HepG2 (cell line): ENCODE data around the gene KBTBD3. TPM values are rescaled to one million over a fixed set of nuclear protein-coding genes. Genes with fewer than 3 reads are reported as not detected.

ENCODE experiments used
- ATAC-seq: fragments of 200-7000 bp; cut with Tn5 transposase; 3 replicates; pipeline ENCODE4 v1.9.1; 2020; ENCODE audit warnings: mild to moderate bottlenecking, moderate library complexity
- BruUV-seq: library from RNA; stranded (reverse); fragments of 400-500 nt; replicated peaks from 2 replicates; lab custom pipeline; 2021; lab: Mats Ljungman, UMichigan
- CTCF ChIA-PET: fragments of 300-600 bp; formaldehyde crosslinking; extraction: SDS; loops from one replicate; lab custom pipeline; 2021; ENCODE audit warnings: low total read pairs, inconsistent platforms, low intra/inter-chr PET ratio; lab: Yijun Ruan, JAX
- POLR2A ChIA-PET: fragments of 350-600 bp; sonication (Branson Sonifier 250); formaldehyde crosslinking; loops from one replicate; lab custom pipeline; 2020; ENCODE audit warnings: antibody characterized with exemption, inconsistent platforms; lab: Yijun Ruan, JAX
- DNase-seq: peaks from one replicate; pipeline ENCODE4 v3.0.0-alpha.2; 2015; ENCODE audit warnings: low spot score
- FAIRE-seq: peaks from 3 replicates; lab custom pipeline; 2011; peaks lifted over from hg19 to GRCh38; lab: Jason Lieb, UNC
- H2AFZ ChIP-seq: one replicate; pipeline ENCODE4 v1.6.1; 2011; ENCODE audit warnings: low read length, inconsistent platforms
- H3K27ac ChIP-seq: fragments of 300-600 bp; 3 replicates; pipeline ENCODE4 v1.8.0; 2011; ENCODE audit warnings: mixed run types, mild to moderate bottlenecking, mixed read lengths, low read length, inconsistent platforms; ENCODE audit not compliant: insufficient read depth; ENCODE audit errors: extremely low read length
- H3K27me3 ChIP-seq, 2 experiments: fragments of 200-600 bp in 1 of 2; 2 replicates in 1 of 2; 3 replicates in 1 of 2; pipeline versions ENCODE4 v1.6.0 to v1.8.0; 2011; ENCODE audit warnings: low read length in 2 of 2, mild to moderate bottlenecking in 2 of 2, moderate library complexity in 2 of 2, inconsistent platforms in 1 of 2; ENCODE audit not compliant: insufficient read depth in 2 of 2, control insufficient read depth in 1 of 2
- H3K36me3 ChIP-seq, 2 experiments: fragments of 200-600 bp in 1 of 2; replicated peaks in 1 of 2; 2 replicates in 1 of 2; 3 replicates in 1 of 2; pipeline versions ENCODE4 v1.5.1 to v1.8.0; 2011; ENCODE audit warnings: low read length in 2 of 2, inconsistent platforms in 1 of 2; ENCODE audit not compliant: insufficient read depth in 2 of 2, control insufficient read depth in 1 of 2
- H3K4me1 ChIP-seq: 2 replicates; pipeline ENCODE4 v1.5.1; 2012; ENCODE audit warnings: low read length, inconsistent platforms; ENCODE audit not compliant: insufficient read depth
- H3K4me2 ChIP-seq: 2 replicates; pipeline ENCODE4 v1.6.0; 2011; ENCODE audit warnings: low read depth, low read length, inconsistent platforms
- H3K4me3 ChIP-seq, 3 experiments: fragments of 200-600 bp in 1 of 3; sonication (generic), shearing (Covaris generic) in 1 of 3; replicated peaks in 1 of 3; 2 replicates each; pipeline ENCODE4 v1.5.1; 2011 to 2016; ENCODE audit warnings: low read length in 3 of 3, inconsistent platforms in 2 of 3, low read depth in 2 of 3, mild to moderate bottlenecking in 2 of 3, control low read depth in 1 of 3, mixed read lengths in 1 of 3; ENCODE audit not compliant: insufficient read depth in 1 of 3
- H3K79me2 ChIP-seq: one replicate; pipeline ENCODE4 v1.6.1; 2011; ENCODE audit warnings: low read length, inconsistent platforms; ENCODE audit not compliant: insufficient read depth
- H3K9ac ChIP-seq: 2 replicates; pipeline ENCODE4 v1.6.0; 2011; ENCODE audit warnings: mild to moderate bottlenecking, low read depth, low read length, inconsistent platforms; ENCODE audit not compliant: insufficient read depth
- H3K9me3 ChIP-seq: 2 replicates; pipeline ENCODE4 v1.5.1; 2012; ENCODE audit warnings: mild to moderate bottlenecking, low read length
- H4K20me1 ChIP-seq: 2 replicates; pipeline ENCODE4 v1.6.0; 2011; ENCODE audit warnings: inconsistent platforms, mild to moderate bottlenecking, low read length, moderate library complexity; ENCODE audit not compliant: insufficient read depth
- ARNTL ChIP-seq: sonication (generic); formaldehyde crosslinking; IDR thresholded peaks from 2 replicates; pipeline ENCODE4 v1.4.0; 2020; ENCODE audit warnings: mild to moderate bottlenecking, missing genetic modification reagents
- CBX5 ChIP-seq: sonication (generic); formaldehyde crosslinking; IDR thresholded peaks from 2 replicates; pipeline ENCODE4 v1.4.0; 2020; ENCODE audit warnings: missing genetic modification reagents, borderline replicate concordance
- ELF1 ChIP-seq: sonication (generic); formaldehyde crosslinking; IDR thresholded peaks from 2 replicates; pipeline ENCODE4 v1.4.0; 2020; ENCODE audit warnings: missing genetic modification reagents
- MIER3 ChIP-seq: IDR thresholded peaks from 2 replicates; pipeline ENCODE4 v1.6.1; 2016; ENCODE audit warnings: missing compliant biosample characterization, borderline replicate concordance
- MLLT10 ChIP-seq: sonication (generic); formaldehyde crosslinking; IDR thresholded peaks from 2 replicates; pipeline ENCODE4 v1.4.0; 2020; ENCODE audit warnings: missing genetic modification reagents
- NR2C2 ChIP-seq: sonication (generic); formaldehyde crosslinking; IDR thresholded peaks from 2 replicates; pipeline ENCODE4 v1.4.0; 2020; ENCODE audit warnings: missing genetic modification reagents, mild to moderate bottlenecking, moderate library complexity, borderline replicate concordance
- TOPORS ChIP-seq: sonication (generic); formaldehyde crosslinking; IDR thresholded peaks from 2 replicates; pipeline ENCODE4 v1.8.0; 2023; ENCODE audit warnings: mild to moderate bottlenecking, missing genetic modification reagents
- ZFX ChIP-seq: sonication (generic); formaldehyde crosslinking; IDR thresholded peaks from 2 replicates; pipeline ENCODE4 v1.4.0; 2020; ENCODE audit warnings: mild to moderate bottlenecking, low read depth, missing genetic modification reagents, moderate library complexity
- ZMYM4 ChIP-seq: sonication (generic); formaldehyde crosslinking; IDR thresholded peaks from 2 replicates; pipeline ENCODE4 v1.8.1; 2023; ENCODE audit warnings: mild to moderate bottlenecking, missing genetic modification reagents
- ZNF18 ChIP-seq: sonication (generic); formaldehyde crosslinking; IDR thresholded peaks from 2 replicates; pipeline ENCODE4 v1.8.0; 2022; ENCODE audit warnings: mild to moderate bottlenecking, missing genetic modification reagents; ENCODE audit not compliant: insufficient replicate concordance
- ZNF329 ChIP-seq: sonication (generic); formaldehyde crosslinking; IDR thresholded peaks from 2 replicates; pipeline ENCODE4 v1.9.0; 2021; ENCODE audit warnings: low read depth, mild to moderate bottlenecking, missing genetic modification reagents
- ZNF496 ChIP-seq: sonication (generic); formaldehyde crosslinking; IDR thresholded peaks from 2 replicates; pipeline ENCODE4 v1.8.1; 2023; ENCODE audit warnings: mild to moderate bottlenecking, moderate library complexity, missing genetic modification reagents; ENCODE audit not compliant: insufficient replicate concordance
- ZNF839 ChIP-seq: sonication (generic); formaldehyde crosslinking; IDR thresholded peaks from 2 replicates; pipeline ENCODE4 v1.4.0; 2020; ENCODE audit warnings: missing genetic modification reagents, mild to moderate bottlenecking, borderline replicate concordance
- ZNF850 ChIP-seq: sonication (generic); formaldehyde crosslinking; conservative IDR thresholded peaks from 2 replicates; pipeline ENCODE4 v1.9.0; 2021; ENCODE audit warnings: mild to moderate bottlenecking, missing genetic modification reagents
- WGBS: methylation state at CpG from one replicate; pipeline ENCODE4 v1.1.6; 2017; ENCODE audit warnings: low lambda C conversion rate; 5-methylcytosine and 5-hydroxymethylcytosine counted together
- in situ Hi-C: cut with HindIII; loops from 2 replicates; pipeline ENCODE4 v1.10.0; 2017; ENCODE audit warnings: low pct_unique_long_range_greater_than_20kb; ENCODE audit not compliant: extremely low pct_ligation_motif_present
- intact Hi-C: fragments of 100-400 bp; cut with micrococcal nuclease; formaldehyde crosslinking; loops from one replicate; pipeline ENCODE4 v1.10.0; 2022; ENCODE audit not compliant: unreplicated experiment
- polyA plus RNA-seq, 8 experiments: library from polyadenylated mRNA; depleted of rRNA in 3 of 8; stranded (reverse) in 7 of 8; unstranded in 1 of 8; fragments of >200 nt; fragmentation: Illumina TruSeq in 4 of 8; extraction: Trizol in 4 of 8; gene quantifications; 2 replicates each; pipeline versions ENCODE4 v1.2.1 to v1.2.3, GENCODE V29; 2011 to 2016; ENCODE audit warnings: low read depth in 4 of 8, missing spikeins in 1 of 8, mixed read lengths in 1 of 8; ENCODE audit not compliant: insufficient read depth in 1 of 8
- total RNA-seq, 5 experiments: library from RNA; depleted of rRNA; stranded (reverse); fragments of >200 nt; fragmentation: Illumina TruSeq; extraction: Trizol; gene quantifications; 2 replicates each; pipeline ENCODE4 v1.2.3, GENCODE V29; 2016; ENCODE audit warnings: low read depth in 1 of 5
- TF ChIP-seq, protein P1 (sequence below): sonication (generic); formaldehyde crosslinking; IDR thresholded peaks from 2 replicates; pipeline ENCODE4 v1.5.1; 2020; ENCODE audit warnings: missing genetic modification reagents, mild to moderate bottlenecking, borderline replicate concordance
- TF ChIP-seq, protein P2 (sequence below): sonication (generic); formaldehyde crosslinking; IDR thresholded peaks from 2 replicates; pipeline ENCODE4 v1.5.0; 2020; ENCODE audit warnings: missing genetic modification reagents, mild to moderate bottlenecking, borderline replicate concordance
- TF ChIP-seq, protein P3 (sequence below): sonication (generic); formaldehyde crosslinking; IDR thresholded peaks from 2 replicates; pipeline ENCODE4 v1.4.0; 2020; ENCODE audit warnings: missing genetic modification reagents, mild to moderate bottlenecking, borderline replicate concordance
- TF ChIP-seq, protein P4 (sequence below): sonication (generic); formaldehyde crosslinking; conservative IDR thresholded peaks from 2 replicates; pipeline ENCODE4 v1.8.1; 2023; ENCODE audit warnings: missing genetic modification reagents

The KBTBD3 gene
- total and polyA plus RNA-seq, 2 of the 13 experiments (the other 11 are each of a cell fraction or from before 2014, with no cell fraction given), result 1.8 to 7.4 TPM

- 37% methylated on average over 2 of the region's 2 CpGs for WGBS
- in situ Hi-C loops (no loop called here), intact Hi-C loops (no loop called here)
Observed at GRCh38 chr11:106051103-106051502, 26.0 kb downstream of the KBTBD3 start.

More at GRCh38 chr11:106051103-106051502, 26.0 kb downstream of the KBTBD3 start:
- ChIA-PET CTCF (no interaction called here), POLR2A (no interaction called here)
- no peaks in the 10 kb centered on the region for H3K4me1 ChIP-seq
- no peak overlapping the region for H3K9ac ChIP-seq
- no peak overlapping the region for H3K4me2 ChIP-seq
- no peak overlapping the region for H3K27ac ChIP-seq
- BruUV-seq, result no TSS peak
- no peaks in the 10 kb centered on the region for H4K20me1 ChIP-seq
- FAIRE-seq (no peak), DNase-seq (no peak)
- H3K4me3 ChIP-seq, result no peak overlapping the region
- H3K27me3 ChIP-seq, result no peaks in the 10 kb centered on the region
- no peaks in the 10 kb centered on the region for H3K9me3 ChIP-seq
- TF ChIP-seq ZNF496 (CRISPR knock-in tag) (no peak), ZMYM4 (CRISPR knock-in tag) (no peak), MLLT10 (CRISPR knock-in tag) (no peak), ZNF329 (CRISPR knock-in tag) (no peak), MIER3 (CRISPR knock-in tag) (no peak), ZNF839 (CRISPR knock-in tag) (no peak), ZNF850 (CRISPR knock-in tag) (no peak), ZFX (no peak), NR2C2 (CRISPR knock-in tag) (no peak), CBX5 (CRISPR knock-in tag) (no peak), TOPORS (CRISPR knock-in tag) (no peak), ARNTL (CRISPR knock-in tag) (no peak), ELF1 (CRISPR knock-in tag) (no peak), ZNF18 (CRISPR knock-in tag) (no peak)
- TF ChIP-seq, protein P1, sequence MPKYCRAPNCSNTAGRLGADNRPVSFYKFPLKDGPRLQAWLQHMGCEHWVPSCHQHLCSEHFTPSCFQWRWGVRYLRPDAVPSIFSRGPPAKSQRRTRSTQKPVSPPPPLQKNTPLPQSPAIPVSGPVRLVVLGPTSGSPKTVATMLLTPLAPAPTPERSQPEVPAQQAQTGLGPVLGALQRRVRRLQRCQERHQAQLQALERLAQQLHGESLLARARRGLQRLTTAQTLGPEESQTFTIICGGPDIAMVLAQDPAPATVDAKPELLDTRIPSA (CRISPR knock-in tag), result no peak
- TF ChIP-seq, protein P2, sequence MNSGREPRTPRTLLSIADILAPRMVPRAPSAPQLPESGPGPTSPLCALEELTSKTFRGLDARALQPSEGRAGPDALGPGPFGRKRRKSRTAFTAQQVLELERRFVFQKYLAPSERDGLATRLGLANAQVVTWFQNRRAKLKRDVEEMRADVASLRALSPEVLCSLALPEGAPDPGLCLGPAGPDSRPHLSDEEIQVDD (CRISPR knock-in tag), result no peak
- TF ChIP-seq, protein P3, sequence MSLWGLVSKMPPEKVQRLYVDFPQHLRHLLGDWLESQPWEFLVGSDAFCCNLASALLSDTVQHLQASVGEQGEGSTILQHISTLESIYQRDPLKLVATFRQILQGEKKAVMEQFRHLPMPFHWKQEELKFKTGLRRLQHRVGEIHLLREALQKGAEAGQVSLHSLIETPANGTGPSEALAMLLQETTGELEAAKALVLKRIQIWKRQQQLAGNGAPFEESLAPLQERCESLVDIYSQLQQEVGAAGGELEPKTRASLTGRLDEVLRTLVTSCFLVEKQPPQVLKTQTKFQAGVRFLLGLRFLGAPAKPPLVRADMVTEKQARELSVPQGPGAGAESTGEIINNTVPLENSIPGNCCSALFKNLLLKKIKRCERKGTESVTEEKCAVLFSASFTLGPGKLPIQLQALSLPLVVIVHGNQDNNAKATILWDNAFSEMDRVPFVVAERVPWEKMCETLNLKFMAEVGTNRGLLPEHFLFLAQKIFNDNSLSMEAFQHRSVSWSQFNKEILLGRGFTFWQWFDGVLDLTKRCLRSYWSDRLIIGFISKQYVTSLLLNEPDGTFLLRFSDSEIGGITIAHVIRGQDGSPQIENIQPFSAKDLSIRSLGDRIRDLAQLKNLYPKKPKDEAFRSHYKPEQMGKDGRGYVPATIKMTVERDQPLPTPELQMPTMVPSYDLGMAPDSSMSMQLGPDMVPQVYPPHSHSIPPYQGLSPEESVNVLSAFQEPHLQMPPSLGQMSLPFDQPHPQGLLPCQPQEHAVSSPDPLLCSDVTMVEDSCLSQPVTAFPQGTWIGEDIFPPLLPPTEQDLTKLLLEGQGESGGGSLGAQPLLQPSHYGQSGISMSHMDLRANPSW (CRISPR knock-in tag), result no peak
- TF ChIP-seq, protein P4, sequence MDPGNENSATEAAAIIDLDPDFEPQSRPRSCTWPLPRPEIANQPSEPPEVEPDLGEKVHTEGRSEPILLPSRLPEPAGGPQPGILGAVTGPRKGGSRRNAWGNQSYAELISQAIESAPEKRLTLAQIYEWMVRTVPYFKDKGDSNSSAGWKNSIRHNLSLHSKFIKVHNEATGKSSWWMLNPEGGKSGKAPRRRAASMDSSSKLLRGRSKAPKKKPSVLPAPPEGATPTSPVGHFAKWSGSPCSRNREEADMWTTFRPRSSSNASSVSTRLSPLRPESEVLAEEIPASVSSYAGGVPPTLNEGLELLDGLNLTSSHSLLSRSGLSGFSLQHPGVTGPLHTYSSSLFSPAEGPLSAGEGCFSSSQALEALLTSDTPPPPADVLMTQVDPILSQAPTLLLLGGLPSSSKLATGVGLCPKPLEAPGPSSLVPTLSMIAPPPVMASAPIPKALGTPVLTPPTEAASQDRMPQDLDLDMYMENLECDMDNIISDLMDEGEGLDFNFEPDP (CRISPR knock-in tag), result no peak
- TF ChIP-seq, all 625 proteins: peak for 0
- no peak for ATAC-seq
- H2AFZ ChIP-seq, result no peak overlapping the region
- no peaks in the 10 kb centered on the region for H3K36me3 ChIP-seq
- no peaks in the 10 kb centered on the region for H3K79me2 ChIP-seq
